Liver (tissue), 9 donors: ENCODE data around the gene OR5K1. TPM values are rescaled to one million over a fixed set of nuclear protein-coding genes. Genes with fewer than 3 reads are reported as not detected.

Source experiments
- DNase-seq: peaks from one replicate; pipeline ENCODE4 v3.0.0-alpha.2; 2017; ENCODE audit warnings: low spot score
- H3K27ac ChIP-seq, 2 donors: one replicate each; pipeline ENCODE4 v1.7.0; 2013; ENCODE audit warnings: inconsistent platforms in 2 of 2, low read length in 2 of 2, control low read depth in 1 of 2, low read depth in 1 of 2, mild to moderate bottlenecking in 1 of 2
- H3K27me3 ChIP-seq, 4 donors: one replicate each; pipeline versions ENCODE4 v1.6.1 to v1.7.0; 2013; ENCODE audit warnings: low read length in 3 of 4, inconsistent platforms in 1 of 4, mild to moderate bottlenecking in 1 of 4, moderate library complexity in 1 of 4; ENCODE audit not compliant: control insufficient read depth in 4 of 4, insufficient read depth in 4 of 4
- H3K36me3 ChIP-seq, 4 donors: one replicate each; pipeline versions ENCODE4 v1.6.1 to v1.7.0; 2013; ENCODE audit warnings: low read length in 3 of 4, mild to moderate bottlenecking in 3 of 4, low read depth in 1 of 4, moderate library complexity in 1 of 4; ENCODE audit not compliant: control insufficient read depth in 4 of 4, insufficient read depth in 3 of 4
- H3K4me1 ChIP-seq, 4 donors: one replicate each; pipeline versions ENCODE4 v1.6.1 to v1.7.0; 2013; ENCODE audit warnings: low read length in 3 of 4, mild to moderate bottlenecking in 3 of 4, moderate library complexity in 1 of 4; ENCODE audit not compliant: control insufficient read depth in 4 of 4, insufficient read depth in 4 of 4
- H3K4me3 ChIP-seq, 3 donors: one replicate each; pipeline versions ENCODE4 v1.6.1 to v1.7.0; 2013; ENCODE audit warnings: low read length in 3 of 3, control low read depth in 1 of 3, low read depth in 1 of 3, mild to moderate bottlenecking in 1 of 3
- H3K9ac ChIP-seq, 2 donors: one replicate each; pipeline ENCODE4 v1.7.0; 2013; ENCODE audit warnings: low read length in 2 of 2, mild to moderate bottlenecking in 2 of 2, moderate library complexity in 2 of 2, control low read depth in 1 of 2, low read depth in 1 of 2
- H3K9me3 ChIP-seq, 4 donors: one replicate each; pipeline versions ENCODE4 v1.6.1 to v1.7.0; 2013; ENCODE audit warnings: low read length in 3 of 4; ENCODE audit not compliant: control insufficient read depth in 4 of 4
- ATF3 ChIP-seq: IDR thresholded peaks from 2 replicates; pipeline ENCODE4 v1.6.1; 2016; ENCODE audit warnings: antibody characterized with exemption
- CTCF ChIP-seq: fragments of 150-350 bp; IDR thresholded peaks from 2 replicates; pipeline ENCODE4 v1.5.1; 2017; ENCODE audit warnings: improper control_type of control experiment, low read depth, low read length; ENCODE audit not compliant: missing input control
- EGR1 ChIP-seq, 2 donors: IDR thresholded peaks; 2 replicates each; pipeline ENCODE4 v1.6.1; 2016 to 2018; ENCODE audit warnings: antibody characterized with exemption in 2 of 2, low read depth in 2 of 2
- FOXA2 ChIP-seq: IDR thresholded peaks from 2 replicates; pipeline ENCODE4 v1.6.1; 2016; ENCODE audit warnings: antibody characterized with exemption
- GABPA ChIP-seq, 2 donors: IDR thresholded peaks in 1 of 2; conservative IDR thresholded peaks in 1 of 2; 2 replicates each; pipeline ENCODE4 v1.6.1; 2016; ENCODE audit warnings: antibody characterized with exemption in 2 of 2, mild to moderate bottlenecking in 1 of 2, moderate library complexity in 1 of 2
- HNF4G ChIP-seq: IDR thresholded peaks from 2 replicates; pipeline ENCODE4 v1.6.1; 2016; ENCODE audit warnings: antibody characterized with exemption
- JUND ChIP-seq, 2 donors: IDR thresholded peaks; 2 replicates each; pipeline ENCODE4 v1.6.1; 2016; ENCODE audit warnings: antibody characterized with exemption in 2 of 2
- MAX ChIP-seq: IDR thresholded peaks from 2 replicates; pipeline ENCODE4 v1.6.1; 2016; ENCODE audit warnings: antibody characterized with exemption
- NR2F2 ChIP-seq: IDR thresholded peaks from 2 replicates; pipeline ENCODE4 v1.6.1; 2016; ENCODE audit warnings: antibody characterized with exemption
- REST ChIP-seq: IDR thresholded peaks from 2 replicates; pipeline ENCODE4 v1.6.1; 2016; ENCODE audit warnings: antibody characterized with exemption, mild to moderate bottlenecking
- RXRA ChIP-seq, 2 donors: IDR thresholded peaks; 2 replicates each; pipeline ENCODE4 v1.6.1; 2017 to 2018; ENCODE audit warnings: antibody characterized with exemption in 2 of 2, mild to moderate bottlenecking in 1 of 2
- TAF1 ChIP-seq: conservative IDR thresholded peaks from 2 replicates; pipeline ENCODE4 v1.6.1; 2016; ENCODE audit warnings: antibody characterized with exemption, mild to moderate bottlenecking
- YY1 ChIP-seq: IDR thresholded peaks from 2 replicates; pipeline ENCODE4 v1.6.1; 2016; ENCODE audit warnings: antibody characterized with exemption, mild to moderate bottlenecking
- WGBS: extraction: QIAGEN DNeasy Blood & Tissue Kit; methylation state at CpG from one replicate; pipeline ENCODE4 v1.1.7; 2013; 5-methylcytosine and 5-hydroxymethylcytosine counted together
- polyA plus RNA-seq, 2 donors: library from polyadenylated mRNA; stranded (reverse) in 1 of 2; unstranded in 1 of 2; fragments of 200-250 nt in 1 of 2; fragments of >200 nt in 1 of 2; fragmentation: Nextera tagmentation in 1 of 2; extraction: Ambion mirVana in 1 of 2; gene quantifications; one replicate each; pipeline versions ENCODE4 v1.2.1 to v1.2.3, GENCODE V29; 2013 to 2015
- total RNA-seq, 2 donors: library from RNA; depleted of rRNA; stranded (reverse); fragments of >200 nt; gene quantifications; one replicate each; pipeline ENCODE4 v1.2.3, GENCODE V29; 2014
- donor health status: healthy.
- donor health status: healthy.
- donor health status: healthy.
- donor health status: healthy.
- donor health status: healthy.

OR5K1 gene
- total and polyA plus RNA-seq, 4 donors, result not detected

GRCh38 chr3:98432575-98432974 is 30.4 kb upstream of the OR5K1 start (continued):
- TF ChIP-seq REST (no peak), GABPA (IDR thresholded peaks at IDR 0.05 in 1 of 2, conservative IDR thresholded peaks at IDR 0.05 in 1 of 2) (no peak)

GRCh38 chr3:98433764-98434163 is 29.2 kb upstream of the OR5K1 start:
- Histone ChIP-seq H3K4me3 (no peak overlapping the region), H3K4me1 (no peaks in the 10 kb centered on the region), H3K9ac (no peak overlapping the region), H3K36me3 (no peaks in the 10 kb centered on the region), H3K9me3 (peaks cover 0 to 5% (median 1%) of the 10 kb centered on the region in 4 donors), H3K27ac (no peak overlapping the region), H3K27me3 (peaks cover 0 to 2% (median 0%) of the 10 kb centered on the region in 4 donors)
- no peak for DNase-seq
- TF ChIP-seq EGR1 (IDR thresholded peaks at IDR 0.05; ENCODE audit: low read depth in 2 of 2), result no peak
- no peak for TF ChIP-seq REST
- no peak for TF ChIP-seq YY1
- no peak for TF ChIP-seq CTCF
- no peak for TF ChIP-seq HNF4G
- TF ChIP-seq JUND (IDR thresholded peaks at IDR 0.05), result no peak
- no peak for TF ChIP-seq RXRA (IDR thresholded peaks at IDR 0.05)
- WGBS, result 29% methylated on average over 2 of the region's 2 CpGs

GRCh38 chr3:98434412-98434811 is 28.6 kb upstream of the OR5K1 start:
- WGBS, result 58% methylated on average over 4 of the region's 4 CpGs
- no peak overlapping the region for H3K9ac ChIP-seq
- peaks cover 0 to 2% (median 0%) of the 10 kb centered on the region in 4 donors for H3K9me3 ChIP-seq
- peaks cover 0 to 2% (median 0%) of the 10 kb centered on the region in 4 donors for H3K27me3 ChIP-seq
- H3K4me1 ChIP-seq, result no peaks in the 10 kb centered on the region
- H3K27ac ChIP-seq, result no peak overlapping the region
- H3K4me3 ChIP-seq, result no peak overlapping the region
- no peak for DNase-seq
- TF ChIP-seq ATF3, result no peak
- no peak for TF ChIP-seq MAX
- TF ChIP-seq NR2F2, result no peak
- TF ChIP-seq CTCF, result no peak
- no peak for TF ChIP-seq GABPA (IDR thresholded peaks at IDR 0.05 in 1 of 2, conservative IDR thresholded peaks at IDR 0.05 in 1 of 2)
- no peak for TF ChIP-seq FOXA2
- no peak for TF ChIP-seq TAF1
- TF ChIP-seq YY1, result no peak
- peak; percentile 38 for TF ChIP-seq REST
- H3K36me3 ChIP-seq, result no peaks in the 10 kb centered on the region
